Measurements from ENCODE around the gene ARID1B.

ARID1B gene

DNA sequence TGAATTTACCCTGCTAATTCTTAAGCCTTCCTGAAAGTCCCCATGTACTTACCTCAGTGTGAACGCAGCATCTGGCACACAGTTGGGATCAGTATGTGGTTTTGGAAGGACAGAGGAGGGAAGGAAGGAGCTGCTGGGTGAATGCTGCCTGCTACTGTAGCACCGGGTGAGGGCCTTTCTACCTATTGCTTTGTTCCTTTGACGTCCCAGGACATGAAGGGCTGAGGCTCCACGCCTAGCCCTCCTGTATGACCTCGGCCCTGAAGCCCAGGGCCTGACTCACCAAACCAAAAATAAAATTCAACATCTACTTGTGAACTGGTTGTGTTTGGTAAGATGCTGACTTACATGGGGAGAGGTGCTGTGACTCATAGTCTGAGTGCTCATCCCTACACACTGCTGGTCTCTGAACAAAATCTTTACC lies 51.1 kb downstream of the ARID1B start:
- DNase-seq = no peak

DNA sequence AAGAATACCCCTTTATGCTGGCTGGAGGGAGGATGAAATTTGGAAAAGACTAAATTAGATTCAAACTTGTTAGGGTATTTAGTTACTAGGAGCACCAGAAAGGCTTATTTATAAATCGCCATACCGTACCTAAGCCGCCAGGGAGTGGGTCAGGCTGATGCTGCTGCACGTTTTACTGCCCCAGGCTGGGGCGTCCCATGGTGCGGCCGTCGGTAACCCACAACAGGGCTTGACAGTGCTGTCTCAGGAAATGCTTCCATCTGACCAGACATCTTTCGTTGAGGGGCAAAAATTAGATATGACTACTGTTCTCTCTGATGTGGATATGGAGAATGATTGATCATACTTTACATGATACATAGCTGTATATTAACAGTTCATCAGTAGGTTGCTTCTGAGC lies 52.9 kb downstream of the ARID1B start:
- no peak for DNase-seq

DNA sequence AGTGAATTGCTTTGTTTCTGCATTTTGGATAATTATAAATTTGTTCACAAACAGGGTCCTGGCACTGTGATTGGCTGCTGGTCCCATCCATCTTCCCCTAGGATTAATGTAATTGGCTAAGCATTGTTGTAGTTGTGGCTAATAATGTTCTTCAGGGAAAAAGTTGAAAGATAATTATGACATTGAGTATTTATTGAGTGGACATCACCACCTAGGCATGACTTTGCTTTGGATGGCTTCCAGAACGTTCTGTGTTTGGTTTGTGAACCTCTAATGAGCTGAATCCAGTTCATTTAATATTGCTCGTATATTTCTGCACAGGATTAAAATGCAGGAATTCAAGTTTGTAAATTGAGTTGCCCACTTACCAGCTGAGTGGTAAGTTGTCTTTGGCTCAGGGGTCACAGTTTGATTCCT lies 55.1 kb downstream of the ARID1B start:
- DNase-seq = peak; percentile 25

DNA sequence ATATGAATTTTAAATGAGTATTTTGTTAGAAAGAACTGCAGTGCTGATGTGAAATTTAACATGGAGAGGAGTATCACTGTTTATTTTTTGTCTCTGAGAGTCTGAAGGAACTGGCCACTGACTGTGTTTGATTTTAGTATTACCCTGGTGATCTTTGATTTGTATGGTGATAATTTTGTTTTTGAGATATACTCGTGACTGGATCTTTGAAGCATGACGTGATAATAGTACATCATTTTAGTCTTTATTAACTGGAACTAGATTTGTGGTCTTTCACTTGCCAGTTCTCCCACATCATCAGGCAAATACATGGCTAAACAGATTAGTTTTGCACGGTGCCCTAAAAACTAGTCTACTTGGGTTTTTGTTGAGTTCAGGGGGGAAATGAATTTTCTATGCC lies 55.5 kb downstream of the ARID1B start:
- no peak for DNase-seq

DNA sequence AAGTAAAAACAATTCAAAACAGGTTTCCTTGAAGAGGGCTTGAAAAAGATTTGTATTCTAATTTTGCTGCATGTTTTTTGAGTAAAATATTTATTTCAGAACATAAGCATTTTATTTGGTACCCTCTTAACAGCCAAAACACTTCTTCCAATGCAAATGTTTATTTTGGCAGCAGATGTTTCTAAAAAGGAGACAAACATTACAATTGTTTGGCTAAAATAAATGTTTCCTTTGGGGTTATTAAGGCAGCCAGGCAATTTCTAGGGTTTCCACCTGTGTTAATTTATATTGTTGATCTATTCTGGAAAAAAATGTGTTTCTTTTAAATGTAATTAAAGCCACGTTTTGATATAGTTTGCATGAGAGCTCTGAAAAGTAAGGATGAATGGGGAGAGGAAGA lies 56.6 kb downstream of the ARID1B start:
- no peak for DNase-seq

DNA sequence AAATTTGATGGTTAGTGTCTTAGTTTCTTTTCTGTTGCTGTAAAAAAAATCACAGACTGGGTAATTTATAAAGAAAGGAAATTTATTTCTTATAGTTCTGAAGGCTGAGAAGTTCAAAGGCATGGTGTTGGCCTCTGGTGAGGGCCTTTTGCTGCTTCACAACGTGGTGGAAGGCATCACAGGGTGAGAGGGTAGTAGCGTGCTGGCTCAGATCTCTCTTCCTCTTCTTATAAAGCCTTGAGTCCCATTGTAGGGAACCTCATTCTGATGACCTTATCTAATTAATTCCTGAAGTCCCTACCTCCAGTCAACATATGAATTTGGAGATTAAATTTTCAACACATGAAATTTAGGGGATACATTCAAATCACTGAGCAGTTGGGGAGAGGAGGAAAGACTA lies 62.0 kb downstream of the ARID1B start:
- DNase-seq = no peak

DNA sequence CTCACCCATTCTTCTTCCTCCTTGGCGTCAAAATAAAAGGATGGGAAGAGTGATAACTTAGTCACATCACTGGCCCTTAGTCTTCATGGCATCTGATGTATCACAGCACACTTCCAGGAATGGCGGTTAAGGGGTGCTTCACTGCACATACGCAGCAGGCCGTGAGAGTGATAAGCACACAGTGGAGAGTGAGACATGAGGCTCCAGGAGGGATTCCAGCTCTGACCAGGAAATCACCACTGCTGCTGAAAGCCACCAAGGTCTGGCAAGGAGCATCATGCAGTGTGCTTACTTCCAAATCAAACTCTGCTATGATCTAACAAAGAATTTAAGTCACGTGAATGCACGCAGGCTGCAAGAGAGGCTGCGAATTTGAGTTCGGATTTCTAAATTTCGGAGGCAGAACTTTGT lies 62.4 kb downstream of the ARID1B start:
- no peak for DNase-seq

DNA sequence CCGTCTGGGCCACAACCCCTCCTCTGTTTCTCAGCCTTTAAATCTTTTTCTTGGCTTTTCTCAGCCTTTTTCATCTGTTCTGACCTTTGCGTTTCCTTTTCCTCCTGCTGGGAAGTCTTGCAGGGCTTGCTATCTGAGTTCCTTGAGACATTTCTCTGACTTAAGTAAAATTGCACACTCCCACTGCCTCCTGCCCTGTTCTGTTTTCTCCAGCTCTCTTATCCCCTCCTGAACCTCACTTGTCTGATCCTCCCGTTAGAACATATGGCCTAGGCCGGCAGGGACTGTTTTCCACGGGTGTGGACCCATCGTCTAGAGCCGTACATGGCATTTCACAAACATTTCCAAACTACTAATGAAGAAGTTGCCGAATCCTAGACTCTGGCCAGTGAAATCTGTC lies 63.0 kb downstream of the ARID1B start:
- no peak for DNase-seq

DNA sequence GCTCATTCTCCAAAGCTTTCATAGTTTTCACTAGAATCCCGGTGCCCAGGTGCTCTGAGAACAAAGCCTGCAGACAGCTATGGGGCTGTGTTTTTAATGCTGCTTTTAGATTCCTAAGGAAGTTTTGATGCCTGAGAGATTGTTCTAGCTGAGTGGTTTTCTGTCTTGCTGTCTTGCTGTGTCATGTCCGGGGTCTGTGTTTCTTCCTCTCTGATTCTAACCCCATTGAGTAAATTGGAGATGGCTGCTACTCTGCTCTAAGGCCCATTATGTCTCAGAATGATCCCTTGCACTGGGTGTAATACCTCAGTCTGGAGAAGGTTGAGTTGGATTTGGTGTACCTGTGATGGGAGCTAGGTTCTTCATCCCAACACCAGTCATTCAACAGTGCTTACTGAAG lies 63.4 kb downstream of the ARID1B start:
- no peak for DNase-seq

DNA sequence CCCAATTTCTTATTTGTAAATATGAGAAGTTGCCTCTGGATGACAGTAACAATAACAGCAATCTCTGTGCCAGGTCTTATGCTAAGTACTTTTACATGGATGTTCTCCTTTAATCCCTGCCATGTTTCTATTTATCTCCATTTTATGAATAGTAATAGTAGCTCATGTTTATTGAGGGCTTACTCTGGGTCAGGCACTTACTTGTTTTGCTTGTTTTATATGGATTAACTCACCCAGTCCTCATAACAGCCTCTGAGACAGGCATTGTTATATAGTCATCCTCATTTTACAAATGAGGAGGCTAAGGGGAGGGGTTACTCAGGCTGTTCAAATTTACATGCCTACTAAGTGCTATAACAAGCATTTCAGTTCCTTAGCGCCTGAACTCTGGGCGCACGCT lies 64.3 kb downstream of the ARID1B start:
- no peak for DNase-seq

DNA sequence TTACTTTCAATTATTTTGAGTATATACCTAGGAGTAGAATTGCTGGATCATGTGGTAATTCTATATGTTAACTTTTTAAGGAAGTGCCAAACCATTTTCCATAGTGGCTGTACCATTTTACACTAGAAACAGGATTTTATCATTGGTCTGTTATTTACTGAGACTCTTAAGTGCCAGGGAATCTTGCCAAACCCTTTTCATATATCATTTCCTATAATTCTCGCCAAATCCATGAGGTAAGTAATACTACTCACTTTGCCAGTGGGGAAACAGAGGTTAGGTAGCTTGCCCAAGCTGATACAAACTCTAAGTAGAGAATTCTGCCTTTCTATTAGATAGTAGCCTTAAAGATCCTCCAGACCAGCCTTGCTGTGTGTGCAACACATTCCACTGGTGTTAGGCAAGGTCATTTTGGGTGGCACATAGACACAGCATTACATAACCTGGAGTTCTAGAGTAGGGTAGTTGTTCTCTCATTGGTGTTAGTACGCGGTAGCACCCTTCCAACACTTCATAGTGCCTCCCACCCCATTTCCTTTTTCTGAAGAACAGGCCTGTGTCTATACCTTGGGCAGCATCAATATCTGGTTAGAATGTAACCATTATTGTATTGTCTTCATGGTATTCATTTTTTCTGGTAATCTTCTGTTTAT lies 65.5 kb downstream of the ARID1B start:
- DNase-seq = no peak

DNA sequence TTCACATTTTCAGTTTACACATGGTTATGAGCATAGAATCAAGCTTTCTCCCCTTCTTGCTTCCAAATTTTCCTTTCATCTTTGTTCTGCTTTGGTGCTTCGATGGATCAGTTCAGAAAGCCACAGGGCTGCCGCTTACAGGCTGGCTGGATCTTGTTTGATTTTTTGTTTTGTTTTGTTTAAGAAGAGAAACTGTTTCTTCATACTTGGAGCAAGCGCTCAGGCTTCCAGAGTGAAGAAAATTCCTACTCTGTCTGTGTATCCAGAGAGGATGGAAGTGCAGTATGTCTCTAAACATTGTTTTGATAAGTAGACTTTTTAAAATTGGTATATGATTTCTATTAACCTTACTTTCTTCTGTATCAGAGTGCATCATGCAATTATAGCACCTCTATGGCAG lies 66.9 kb downstream of the ARID1B start:
- no peak for DNase-seq

DNA sequence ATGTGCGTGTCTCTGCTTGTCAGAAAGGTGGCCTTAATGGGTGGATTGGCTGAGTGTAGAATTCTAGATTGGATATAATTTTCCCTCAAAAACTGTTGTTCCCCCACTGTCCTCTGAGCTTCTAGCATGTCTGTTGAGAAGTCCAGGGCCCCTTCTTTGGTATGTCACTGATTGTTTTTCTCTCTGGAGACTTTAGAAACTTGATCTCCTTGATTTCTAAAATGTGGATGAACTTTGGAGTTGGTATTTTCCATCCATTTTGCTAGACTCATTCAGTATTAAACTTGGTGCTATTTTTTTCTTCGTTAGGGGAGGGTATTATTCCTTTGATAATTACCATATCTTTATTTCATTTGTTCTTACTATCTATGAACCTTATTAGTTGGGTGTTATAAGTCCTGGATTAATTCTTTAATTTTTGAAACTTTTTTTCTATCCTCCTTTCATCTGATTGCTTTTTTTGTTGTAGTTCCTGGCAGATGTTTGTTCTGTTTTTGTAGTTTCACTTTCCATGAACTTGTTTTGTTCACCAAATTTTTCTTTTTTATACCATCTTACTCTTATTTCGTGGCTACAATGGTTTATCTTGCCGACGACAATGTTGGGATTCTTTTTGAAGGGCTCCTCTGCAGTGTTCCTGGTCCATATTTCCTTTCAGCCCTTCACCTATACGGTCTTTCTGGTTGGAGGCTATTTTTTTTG lies 68.4 kb downstream of the ARID1B start:
- DNase-seq = no peak

DNA sequence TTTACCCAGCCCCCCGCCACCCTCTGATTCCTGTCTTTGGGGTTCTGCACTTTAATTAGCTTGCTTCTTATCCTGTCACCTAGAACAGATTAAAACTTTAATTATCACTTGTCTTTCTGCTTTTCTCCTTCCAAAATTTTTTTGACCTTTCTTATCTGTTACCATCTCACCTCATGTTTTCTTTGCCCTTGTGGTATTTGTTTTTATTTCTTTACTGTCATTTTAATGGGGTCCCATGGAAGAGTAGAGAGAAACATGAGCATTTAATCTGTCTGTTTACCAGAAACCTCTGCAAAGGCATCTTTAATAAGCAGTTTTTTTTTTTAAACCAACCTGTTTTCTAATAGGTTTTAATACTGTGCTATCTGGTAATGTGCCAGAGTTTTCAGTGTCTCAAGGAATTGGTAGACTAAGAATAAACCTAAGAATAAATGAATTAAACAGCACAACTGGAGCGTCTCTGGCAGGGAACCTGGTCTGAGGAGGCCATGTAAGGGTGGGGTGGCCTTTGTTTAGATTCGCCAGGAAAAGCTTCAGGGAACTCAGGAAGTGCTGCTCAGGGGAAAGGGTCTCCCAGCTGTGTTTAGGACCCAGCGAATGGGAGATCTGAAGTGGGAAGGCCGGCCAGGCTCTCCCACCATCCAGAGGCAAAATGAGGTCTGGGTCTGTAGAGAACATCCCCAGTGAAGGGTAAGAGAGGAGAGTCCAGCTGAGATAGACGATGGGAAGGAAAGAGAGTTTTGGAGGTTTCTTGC lies 69.8 kb downstream of the ARID1B start:
- DNase-seq = no peak

DNA sequence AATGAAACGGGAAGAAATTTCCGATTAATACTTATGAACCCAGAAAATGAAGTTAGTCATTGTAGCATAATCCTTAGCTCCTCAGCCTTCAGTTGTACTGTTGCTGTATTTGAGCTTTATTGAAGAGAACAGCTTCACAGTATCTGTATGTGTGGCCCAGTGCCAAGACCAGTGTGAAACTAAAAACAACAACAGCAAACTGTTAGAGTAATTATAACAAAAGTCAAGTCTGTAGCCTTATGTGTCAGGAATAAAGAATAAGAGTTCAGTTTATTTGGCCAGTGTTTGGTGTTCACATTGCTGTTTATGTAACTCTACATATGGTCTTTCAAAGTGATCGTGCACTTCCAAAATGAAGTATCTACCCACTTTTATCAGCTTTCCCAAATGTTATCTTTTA lies 70.9 kb downstream of the ARID1B start:
- no peak for DNase-seq

DNA sequence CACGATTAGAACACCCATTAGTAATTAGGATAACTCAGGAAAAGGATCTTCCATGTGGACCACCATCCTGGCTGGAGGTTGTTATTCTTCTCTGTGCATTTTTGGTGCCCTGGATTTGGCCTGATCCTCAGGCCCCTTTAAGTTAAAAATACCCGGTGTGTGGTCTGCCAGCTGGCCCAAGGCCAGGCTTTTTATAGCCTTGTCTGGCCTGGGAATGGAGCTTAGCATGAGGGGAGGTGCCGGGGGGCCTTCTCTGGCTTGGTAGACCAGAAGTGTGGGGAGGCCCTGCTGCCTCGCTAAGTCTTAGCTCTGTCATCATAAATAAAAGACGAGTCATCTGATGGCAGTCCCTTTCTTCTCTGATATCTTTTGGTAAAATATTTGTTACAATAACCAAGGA lies 71.4 kb downstream of the ARID1B start:
- DNase-seq = no peak

DNA sequence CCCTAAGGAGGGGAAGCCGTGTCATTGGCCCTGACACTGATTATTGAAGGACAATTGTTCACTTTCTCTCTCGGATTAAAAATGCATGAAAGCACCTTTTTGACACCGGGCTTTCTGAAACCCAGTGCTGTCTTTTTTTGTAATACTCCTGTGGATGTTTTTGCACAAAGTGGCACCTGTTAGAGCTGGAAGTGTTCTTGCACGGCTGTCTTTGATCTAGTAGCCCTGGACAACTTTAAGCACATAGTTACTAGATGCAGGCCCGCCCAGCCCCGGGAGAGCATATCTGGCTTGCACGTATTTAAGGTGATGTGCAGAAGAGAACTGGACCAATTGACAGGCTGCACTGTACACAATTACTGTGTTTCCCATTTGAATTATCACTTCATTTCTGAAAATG lies 72.6 kb downstream of the ARID1B start:
- DNase-seq = no peak

DNA sequence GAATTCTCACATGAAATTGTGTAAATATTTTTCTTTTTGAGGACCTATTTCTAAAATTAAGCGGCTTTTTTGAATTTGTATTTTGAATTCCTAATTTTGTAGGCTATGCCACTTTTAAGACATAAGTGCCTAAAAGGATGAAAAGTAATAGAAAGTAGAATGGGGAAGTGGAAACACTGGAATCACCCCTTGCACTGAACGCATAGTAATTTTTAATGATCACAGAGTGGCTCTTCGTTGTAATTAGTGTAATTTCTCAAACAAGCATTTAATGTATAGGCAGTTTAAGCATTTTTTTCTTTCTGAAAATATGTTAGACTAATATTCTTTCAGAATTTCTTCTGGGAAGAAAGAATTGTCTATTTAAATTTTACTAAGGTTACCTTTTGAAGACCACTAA lies 73.2 kb downstream of the ARID1B start:
- DNase-seq = no peak

DNA sequence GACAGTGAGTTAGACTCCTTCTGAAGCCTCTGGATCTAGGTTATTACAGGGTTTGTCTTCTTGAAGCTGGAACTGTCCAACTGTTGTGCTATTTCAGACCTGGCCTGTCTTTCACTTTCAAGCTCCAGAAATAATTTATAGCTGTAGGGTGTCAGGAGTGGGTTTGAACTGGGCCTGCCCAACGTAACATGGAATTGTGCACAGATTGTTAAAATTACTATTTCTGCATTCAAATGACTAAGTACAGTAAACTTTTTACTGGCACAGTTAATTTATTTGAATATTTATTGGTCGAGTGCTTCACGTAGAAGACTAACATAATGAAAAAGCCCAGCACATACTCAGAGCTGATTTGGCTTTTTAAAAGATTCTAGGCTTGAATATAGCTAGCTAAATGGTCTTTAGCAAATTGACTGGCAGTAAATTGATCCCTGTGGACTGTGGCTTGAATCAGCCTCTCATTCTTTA lies 74.3 kb downstream of the ARID1B start:
- DNase-seq = no peak

DNA sequence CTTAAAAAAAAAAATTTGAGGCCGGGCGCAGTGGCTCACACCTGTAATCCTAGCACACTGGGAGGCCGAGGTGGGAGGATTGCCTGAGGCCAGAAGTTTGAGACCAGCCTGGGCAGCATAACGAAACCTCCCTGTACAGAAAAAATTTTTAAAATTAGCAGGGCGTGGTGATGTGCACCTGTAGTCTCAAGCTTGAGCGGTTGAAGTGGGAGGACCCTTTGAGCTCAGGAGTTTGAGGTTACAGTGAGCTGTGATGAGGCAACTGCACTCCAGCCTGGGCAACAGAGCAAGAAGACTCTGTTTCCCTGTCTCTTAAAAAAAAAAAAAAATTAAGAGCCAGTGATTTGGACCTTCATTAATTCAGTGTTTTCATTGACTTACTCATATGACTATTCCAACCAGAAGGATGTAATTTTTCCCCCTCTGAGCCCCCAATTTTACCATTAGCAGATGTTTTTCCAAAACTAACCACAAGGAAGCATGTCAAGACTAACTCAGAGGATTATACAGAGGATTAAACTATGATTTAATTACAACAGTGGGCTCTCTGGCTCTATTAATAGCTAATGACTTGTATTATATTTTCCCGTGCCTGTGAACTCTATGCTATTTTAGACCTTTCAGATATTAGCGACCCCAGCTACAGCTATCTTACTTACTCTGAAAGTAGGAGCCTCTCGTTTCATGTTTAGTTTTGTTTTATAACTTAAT lies 75.1 kb downstream of the ARID1B start:
- DNase-seq = no peak

DNA sequence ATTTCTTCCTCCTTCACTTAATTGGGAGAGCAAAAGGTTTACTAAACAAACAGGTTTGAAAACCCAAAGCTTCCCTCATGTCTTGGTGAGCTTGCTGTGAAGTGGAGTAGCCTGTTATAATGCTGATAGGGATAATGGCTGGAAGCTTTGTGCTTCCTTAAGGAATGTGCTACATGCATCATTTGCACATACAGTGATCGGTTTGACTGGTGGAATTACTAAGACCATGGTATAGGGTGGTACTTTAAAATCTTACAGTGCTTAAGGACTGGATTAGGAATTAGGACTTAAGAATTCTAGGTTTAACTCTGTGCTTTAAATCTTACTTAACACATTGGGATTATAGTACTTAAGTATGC lies 75.7 kb downstream of the ARID1B start:
- DNase-seq = no peak

DNA sequence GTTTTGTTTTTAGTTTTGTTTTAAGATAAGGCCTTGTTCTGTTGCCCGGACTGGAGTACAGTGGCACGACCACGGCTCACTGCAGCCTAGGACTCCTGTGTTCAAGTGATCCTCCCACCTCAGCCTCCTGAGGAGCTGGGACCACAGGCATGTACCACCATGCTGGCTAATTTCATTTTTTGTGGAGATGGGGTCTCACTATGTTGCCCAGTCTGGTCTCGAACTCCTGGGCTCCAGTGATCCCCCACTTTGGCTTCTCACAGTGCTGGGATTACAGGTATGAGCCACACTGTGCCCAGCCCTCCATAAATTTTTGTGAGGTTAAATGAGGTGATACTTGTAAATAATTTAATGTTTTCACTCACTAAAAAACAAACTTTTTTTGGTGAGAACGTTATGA lies 76.6 kb downstream of the ARID1B start:
- DNase-seq = no peak

DNA sequence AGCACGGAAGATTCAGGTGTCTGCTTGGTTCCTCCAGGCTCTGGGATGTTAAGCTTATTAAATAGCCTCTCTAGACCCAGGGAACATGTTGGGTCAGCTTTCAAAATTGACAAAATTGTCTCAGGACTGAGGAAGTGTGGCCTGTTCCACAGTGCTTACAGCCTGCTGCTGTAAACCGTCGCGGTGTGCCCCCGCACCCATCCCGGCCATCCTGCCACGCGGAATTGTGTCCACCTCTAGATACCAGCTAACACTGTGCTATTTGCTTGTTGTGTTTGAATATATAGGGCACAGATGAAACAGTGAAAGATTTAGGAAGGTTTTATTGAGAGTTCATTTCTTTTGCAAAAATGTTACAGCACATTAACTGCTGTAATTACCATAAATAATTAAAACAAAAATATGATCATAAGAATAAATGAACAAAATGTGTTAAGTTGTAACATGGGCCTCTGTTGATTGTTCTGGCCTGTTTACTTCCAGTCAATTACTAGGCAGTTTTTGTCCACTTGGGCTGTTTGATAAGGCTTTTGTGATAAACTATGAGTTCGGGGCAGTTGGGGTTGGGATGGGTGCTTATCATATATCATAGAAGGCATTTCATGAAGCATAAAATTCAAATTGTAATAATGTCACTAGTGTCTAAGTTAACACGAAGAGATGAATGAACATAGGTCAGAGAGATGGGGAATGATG lies 77.4 kb downstream of the ARID1B start:
- no peak for DNase-seq
